ENCODE measurements around the gene MN1. TPM values are rescaled to one million over a fixed set of nuclear protein-coding genes. Genes with fewer than 3 reads are reported as not detected.

The MN1 gene
- total RNA-seq, 2 experiments from 2014 or later: 0.27 to 0.28 TPM

DNA sequence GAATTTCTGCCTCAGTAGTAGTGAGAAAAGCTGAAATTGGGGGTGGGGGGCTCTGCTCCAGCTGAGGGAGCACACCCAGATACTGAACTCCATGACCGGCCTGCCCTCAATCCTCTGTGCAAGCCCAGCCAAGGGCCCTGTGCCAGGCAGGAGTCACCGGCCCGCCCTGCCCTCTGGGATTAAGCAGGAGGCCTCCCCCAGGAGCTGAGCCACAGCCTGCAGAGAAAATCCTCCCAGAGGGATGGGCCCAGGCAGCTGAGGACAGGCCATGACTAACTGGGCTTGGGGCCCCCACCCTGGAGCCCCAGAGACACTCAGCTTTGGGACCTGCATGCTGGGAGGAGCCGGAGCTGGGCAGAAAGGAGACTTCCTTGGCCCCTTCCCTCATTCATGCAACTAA is 48.8 kb downstream of the MN1 start:
- H3K27ac Mint-ChIP-seq: no peak overlapping the region
- H3K36me3 Mint-ChIP-seq (ENCODE audit: low read depth): no peaks in the 10 kb centered on the region
- peaks cover 14% of the 10 kb centered on the region for H3K27me3 Mint-ChIP-seq
- Histone ChIP-seq H3K27ac (ENCODE audit: low read depth in 1 of 2, low read length in 2 of 2) (no peak overlapping the region), H3K27me3 (ENCODE audit: control insufficient read depth in 1 of 2, insufficient read depth in 2 of 2, low read length in 2 of 2) (no peaks in the 10 kb centered on the region), H3K4me1 (ENCODE audit: insufficient read depth, low read length) (no peaks in the 10 kb centered on the region), H3K9me3 (ENCODE audit: control insufficient read depth in 1 of 2, insufficient read depth in 1 of 2, low read length in 2 of 2) (no peaks in the 10 kb centered on the region), H3K4me3 (ENCODE audit: low read length) (no peak overlapping the region), H3K36me3 (ENCODE audit: insufficient read depth, low read length) (no peaks in the 10 kb centered on the region)
- ATAC-seq (ENCODE audit: poor library complexity) (no peak), DNase-seq (no peak)
- no peaks in the 10 kb centered on the region for H3K9me3 Mint-ChIP-seq
- CTCF ChIA-PET: no interaction called here
- no peaks in the 10 kb centered on the region for H3K4me1 Mint-ChIP-seq (ENCODE audit: low read depth)
- H3K4me3 Mint-ChIP-seq: no peak overlapping the region
- POLR2A ChIA-PET: no interaction called here
- TF ChIP-seq, protein P1, sequence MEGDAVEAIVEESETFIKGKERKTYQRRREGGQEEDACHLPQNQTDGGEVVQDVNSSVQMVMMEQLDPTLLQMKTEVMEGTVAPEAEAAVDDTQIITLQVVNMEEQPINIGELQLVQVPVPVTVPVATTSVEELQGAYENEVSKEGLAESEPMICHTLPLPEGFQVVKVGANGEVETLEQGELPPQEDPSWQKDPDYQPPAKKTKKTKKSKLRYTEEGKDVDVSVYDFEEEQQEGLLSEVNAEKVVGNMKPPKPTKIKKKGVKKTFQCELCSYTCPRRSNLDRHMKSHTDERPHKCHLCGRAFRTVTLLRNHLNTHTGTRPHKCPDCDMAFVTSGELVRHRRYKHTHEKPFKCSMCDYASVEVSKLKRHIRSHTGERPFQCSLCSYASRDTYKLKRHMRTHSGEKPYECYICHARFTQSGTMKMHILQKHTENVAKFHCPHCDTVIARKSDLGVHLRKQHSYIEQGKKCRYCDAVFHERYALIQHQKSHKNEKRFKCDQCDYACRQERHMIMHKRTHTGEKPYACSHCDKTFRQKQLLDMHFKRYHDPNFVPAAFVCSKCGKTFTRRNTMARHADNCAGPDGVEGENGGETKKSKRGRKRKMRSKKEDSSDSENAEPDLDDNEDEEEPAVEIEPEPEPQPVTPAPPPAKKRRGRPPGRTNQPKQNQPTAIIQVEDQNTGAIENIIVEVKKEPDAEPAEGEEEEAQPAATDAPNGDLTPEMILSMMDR (IDR thresholded peaks at IDR 0.05): no peak
- intact Hi-C loops (cut with DNase I, micrococcal nuclease): no loop called here

DNA sequence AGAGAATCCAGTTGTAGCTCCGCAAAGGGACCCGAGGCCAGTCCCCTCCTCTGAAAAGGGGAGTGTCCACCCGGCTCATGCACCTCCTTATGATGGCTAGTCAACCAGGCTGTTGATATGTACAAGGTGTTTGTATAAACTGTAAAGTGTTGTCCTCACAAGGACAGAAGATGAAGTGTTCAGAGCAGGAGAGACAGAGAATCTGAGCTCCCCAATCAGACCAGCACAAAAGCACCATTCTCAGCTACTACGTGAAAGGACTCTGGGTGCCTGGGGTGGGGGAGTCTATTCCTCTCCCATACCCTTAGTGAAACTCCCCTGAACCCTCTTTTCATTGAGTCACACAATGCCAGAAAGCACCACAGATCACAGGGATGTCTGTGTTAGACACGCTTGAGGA is 49.4 kb downstream of the MN1 start:
- H3K27me3 ChIP-seq (ENCODE audit: control insufficient read depth in 1 of 2, insufficient read depth in 2 of 2, low read length in 2 of 2): peaks cover 0 to 5% of the 10 kb centered on the region in 2 experiments
- Mint-ChIP-seq H3K9me3 (no peaks in the 10 kb centered on the region), H3K27ac (no peak overlapping the region), H3K36me3 (ENCODE audit: low read depth) (no peaks in the 10 kb centered on the region), H3K4me3 (no peak overlapping the region), H3K27me3 (peaks cover 19% of the 10 kb centered on the region), H3K4me1 (ENCODE audit: low read depth) (no peaks in the 10 kb centered on the region)
- H3K36me3 ChIP-seq (ENCODE audit: insufficient read depth, low read length): no peaks in the 10 kb centered on the region
- ATAC-seq (ENCODE audit: poor library complexity) (no peak), DNase-seq (no peak)
- intact Hi-C loops (cut with DNase I, micrococcal nuclease): no loop called here
- TF ChIP-seq, protein P1 (IDR thresholded peaks at IDR 0.05): no peak
- no peaks in the 10 kb centered on the region for H3K9me3 ChIP-seq (ENCODE audit: control insufficient read depth in 1 of 2, insufficient read depth in 1 of 2, low read length in 2 of 2)
- H3K27ac ChIP-seq (ENCODE audit: low read depth in 1 of 2, low read length in 2 of 2): no peak overlapping the region
- no peaks in the 10 kb centered on the region for H3K4me1 ChIP-seq (ENCODE audit: insufficient read depth, low read length)
- POLR2A ChIA-PET: no interaction called here
- H3K4me3 ChIP-seq (ENCODE audit: low read length): no peak overlapping the region
- CTCF ChIA-PET: no interaction called here

DNA sequence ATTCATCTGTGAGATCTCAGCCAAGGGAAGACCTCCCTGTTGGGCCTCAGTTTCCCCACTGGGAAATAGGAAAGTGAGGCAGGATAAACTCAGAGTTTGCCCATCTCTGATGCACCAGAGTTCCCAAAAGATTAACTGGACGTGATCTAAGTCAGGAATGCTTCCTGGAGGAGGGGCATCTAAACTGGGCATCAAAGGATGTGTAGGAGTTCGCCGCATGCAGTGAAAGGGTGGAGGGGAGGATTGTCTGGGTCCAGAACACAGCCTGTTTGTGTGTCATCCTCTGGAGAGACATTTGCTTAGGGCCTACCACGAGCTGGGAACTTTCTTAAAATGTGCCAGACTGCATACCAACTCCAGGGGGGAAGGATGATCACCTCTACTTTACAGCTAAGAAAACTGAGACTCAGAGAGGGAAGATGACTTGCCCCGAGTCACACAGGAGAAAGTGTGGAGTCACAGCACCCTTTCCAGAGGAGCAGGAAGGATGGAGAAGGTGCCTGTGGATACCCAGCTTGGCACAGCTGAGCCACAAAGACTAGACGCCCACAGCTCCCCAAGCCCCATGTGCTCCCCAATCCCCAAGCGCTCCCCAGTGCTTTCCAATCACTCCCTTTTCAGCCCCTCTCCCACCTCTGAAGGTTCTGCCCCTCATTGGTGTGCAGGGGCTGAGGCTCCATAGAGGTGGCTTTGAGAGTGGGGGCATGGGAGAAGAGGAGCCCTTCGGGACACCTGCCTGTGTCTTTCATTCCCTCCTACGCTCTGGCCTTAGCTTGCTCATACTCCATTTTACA is 50.1 kb downstream of the MN1 start:
- ChIA-PET CTCF (no interaction called here), POLR2A (no interaction called here)
- no peaks in the 10 kb centered on the region for H3K4me1 Mint-ChIP-seq (ENCODE audit: low read depth)
- H3K9me3 Mint-ChIP-seq: no peaks in the 10 kb centered on the region
- Histone ChIP-seq H3K9me3 (ENCODE audit: control insufficient read depth in 1 of 2, insufficient read depth in 1 of 2, low read length in 2 of 2) (no peaks in the 10 kb centered on the region), H3K4me1 (ENCODE audit: insufficient read depth, low read length) (no peaks in the 10 kb centered on the region), H3K4me3 (ENCODE audit: low read length) (no peak overlapping the region), H3K36me3 (ENCODE audit: insufficient read depth, low read length) (no peaks in the 10 kb centered on the region), H3K27me3 (ENCODE audit: control insufficient read depth in 1 of 2, insufficient read depth in 2 of 2, low read length in 2 of 2) (peaks cover 0 to 6% of the 10 kb centered on the region in 2 experiments), H3K27ac (ENCODE audit: low read depth in 1 of 2, low read length in 2 of 2) (no peak overlapping the region)
- no peak for DNase-seq
- TF ChIP-seq, protein P1 (IDR thresholded peaks at IDR 0.05): no peak
- H3K27ac Mint-ChIP-seq: no peak overlapping the region
- peaks cover 19% of the 10 kb centered on the region for H3K27me3 Mint-ChIP-seq
- H3K4me3 Mint-ChIP-seq: no peak overlapping the region
- H3K36me3 Mint-ChIP-seq (ENCODE audit: low read depth): no peaks in the 10 kb centered on the region
- ATAC-seq (ENCODE audit: poor library complexity): no peak
- intact Hi-C loops (cut with DNase I, micrococcal nuclease): no loop called here
